SU-DHL-6 (cell line): ENCODE results near the gene BRPF3.

ENCODE experiments used
- EZH2phosphoT487 ChIP-seq: fragments of 200-600 bp; sonication (generic), shearing (Covaris generic); conservative IDR thresholded peaks from 2 replicates; pipeline ENCODE4 v1.6.1; 2018; ENCODE audit warnings: mild to moderate bottlenecking, antibody characterized with exemption, low read length, moderate library complexity, mixed read lengths
- TF ChIP-seq, protein P1 (sequence below): fragments of 200-600 bp; sonication (generic); IDR thresholded peaks from one replicate; pipeline ENCODE4 v1.5.1; 2017; ENCODE audit warnings: antibody characterized with exemption, mild to moderate bottlenecking, low read length, moderate library complexity; ENCODE audit not compliant: insufficient read depth, poor library complexity, severe bottlenecking

DNA sequence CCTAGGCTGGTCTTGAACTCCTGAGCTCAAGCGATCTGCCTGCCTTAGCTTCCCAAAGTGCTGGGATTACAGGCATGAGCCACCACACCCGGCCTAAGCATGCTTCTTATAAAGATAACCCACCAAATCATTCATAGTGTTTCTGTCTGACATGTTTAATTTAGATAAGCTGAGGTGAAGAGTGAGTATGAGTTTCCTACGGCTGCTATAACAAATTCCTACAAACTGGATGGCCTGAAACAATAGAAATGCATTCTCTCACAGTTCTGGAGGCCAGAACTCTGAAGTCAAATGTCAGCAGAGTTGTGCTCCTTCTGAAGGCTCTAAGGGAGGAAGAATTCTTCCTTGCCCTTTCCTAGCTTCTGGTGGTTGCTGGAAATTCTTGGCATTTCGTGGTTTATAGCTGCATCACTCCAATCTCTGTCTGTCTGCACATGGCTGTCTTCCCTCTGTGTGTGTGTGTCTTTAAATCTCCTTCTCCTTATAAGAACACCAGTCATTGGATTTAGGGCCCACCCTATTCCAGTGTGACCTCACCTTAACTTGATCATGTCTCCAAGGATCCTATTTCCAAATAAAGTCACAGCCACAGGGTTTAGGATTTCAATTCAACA lies 36.3 kb upstream of the BRPF3 start:
- TF ChIP-seq, protein P1, sequence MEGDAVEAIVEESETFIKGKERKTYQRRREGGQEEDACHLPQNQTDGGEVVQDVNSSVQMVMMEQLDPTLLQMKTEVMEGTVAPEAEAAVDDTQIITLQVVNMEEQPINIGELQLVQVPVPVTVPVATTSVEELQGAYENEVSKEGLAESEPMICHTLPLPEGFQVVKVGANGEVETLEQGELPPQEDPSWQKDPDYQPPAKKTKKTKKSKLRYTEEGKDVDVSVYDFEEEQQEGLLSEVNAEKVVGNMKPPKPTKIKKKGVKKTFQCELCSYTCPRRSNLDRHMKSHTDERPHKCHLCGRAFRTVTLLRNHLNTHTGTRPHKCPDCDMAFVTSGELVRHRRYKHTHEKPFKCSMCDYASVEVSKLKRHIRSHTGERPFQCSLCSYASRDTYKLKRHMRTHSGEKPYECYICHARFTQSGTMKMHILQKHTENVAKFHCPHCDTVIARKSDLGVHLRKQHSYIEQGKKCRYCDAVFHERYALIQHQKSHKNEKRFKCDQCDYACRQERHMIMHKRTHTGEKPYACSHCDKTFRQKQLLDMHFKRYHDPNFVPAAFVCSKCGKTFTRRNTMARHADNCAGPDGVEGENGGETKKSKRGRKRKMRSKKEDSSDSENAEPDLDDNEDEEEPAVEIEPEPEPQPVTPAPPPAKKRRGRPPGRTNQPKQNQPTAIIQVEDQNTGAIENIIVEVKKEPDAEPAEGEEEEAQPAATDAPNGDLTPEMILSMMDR, result no peak
- TF ChIP-seq EZH2phosphoT487, result no peak
